ENCODE data around the gene LOX.
A peak's percentile ranks its signal among the peaks of the same experiment; 100 is the strongest.
"Not testable (repeated sequence)": the region's sequence is repeated elsewhere in the genome, so short reads cannot be mapped to it uniquely, and the experiment has no call there.

The LOX gene

DNA sequence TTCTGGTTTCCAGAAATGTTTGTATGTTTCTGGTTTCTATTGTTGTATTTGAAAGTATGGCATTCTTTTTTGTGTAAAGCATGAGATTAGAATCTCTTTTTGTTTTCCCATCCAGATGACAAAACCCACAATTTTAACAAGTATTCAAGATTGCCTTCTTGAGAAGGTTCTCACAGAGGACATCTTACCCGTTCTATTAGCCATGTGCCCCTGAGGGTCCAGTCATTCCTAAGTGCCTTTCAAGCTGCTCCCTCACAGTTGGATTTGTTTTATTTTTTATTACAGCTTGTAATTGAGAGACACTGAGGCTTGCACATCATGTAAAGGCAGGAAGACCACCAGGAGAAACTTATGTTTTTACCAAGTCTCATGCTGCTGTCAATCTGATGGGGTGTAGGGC, 19.3 kb upstream of the LOX start:
- DNase-seq = no peak

- DNase-seq = no peak
Observed at GRCh38 chr5:122095158-122095557, 17.1 kb upstream of the LOX start.

- not testable (repeated sequence) for DNase-seq
Observed at GRCh38 chr5:122094251-122094650, 16.2 kb upstream of the LOX start.

GRCh38 chr5:122093415-122094180, 15.5 kb upstream of the LOX start:
- peak; percentile 44 for DNase-seq

- DNase-seq = peak; percentile 29
Observed at GRCh38 chr5:122091936-122092600, 14.0 kb upstream of the LOX start.

DNA sequence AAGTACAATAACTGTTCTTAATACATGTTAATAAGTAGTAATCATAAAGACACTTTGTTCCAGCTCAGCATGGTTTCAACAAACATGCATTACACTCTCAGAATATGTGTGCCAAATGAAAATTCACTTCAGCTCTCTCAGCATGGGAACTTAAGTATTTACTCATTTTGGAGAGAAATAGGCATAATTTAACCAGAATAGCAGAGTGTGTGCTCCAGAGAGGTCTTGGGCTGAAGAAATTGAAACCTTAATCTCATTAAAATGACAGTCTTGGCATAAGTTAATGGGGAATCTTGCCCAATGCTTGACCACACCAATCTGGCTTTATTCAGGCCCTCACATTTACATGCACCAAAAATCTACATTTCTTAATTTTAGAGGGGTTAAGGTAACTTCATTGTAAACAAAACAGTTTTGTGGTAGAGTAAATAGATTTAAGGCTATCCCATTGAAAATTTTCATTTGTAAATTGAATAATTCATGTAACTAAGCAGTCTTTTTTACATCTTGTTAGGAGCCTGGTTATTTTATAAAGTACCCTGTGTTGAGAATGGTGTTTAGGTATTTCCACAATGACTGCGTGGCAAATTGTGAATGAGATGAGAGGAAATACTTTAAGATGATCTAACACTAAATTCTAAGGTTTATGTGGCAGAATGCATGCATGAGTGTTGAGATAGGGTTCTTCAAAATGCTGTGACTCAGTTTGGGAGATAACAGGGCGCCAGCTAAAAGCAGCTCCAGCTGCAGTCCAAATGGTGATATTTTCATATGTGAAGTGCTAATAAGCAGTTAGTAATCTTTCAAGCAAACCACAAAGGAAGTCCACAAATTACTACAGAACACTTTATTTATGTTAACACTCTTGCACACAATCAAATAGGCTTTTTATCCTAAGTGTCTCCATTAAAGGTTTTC, 11.3 kb upstream of the LOX start:
- DNase-seq = no peak

DNA sequence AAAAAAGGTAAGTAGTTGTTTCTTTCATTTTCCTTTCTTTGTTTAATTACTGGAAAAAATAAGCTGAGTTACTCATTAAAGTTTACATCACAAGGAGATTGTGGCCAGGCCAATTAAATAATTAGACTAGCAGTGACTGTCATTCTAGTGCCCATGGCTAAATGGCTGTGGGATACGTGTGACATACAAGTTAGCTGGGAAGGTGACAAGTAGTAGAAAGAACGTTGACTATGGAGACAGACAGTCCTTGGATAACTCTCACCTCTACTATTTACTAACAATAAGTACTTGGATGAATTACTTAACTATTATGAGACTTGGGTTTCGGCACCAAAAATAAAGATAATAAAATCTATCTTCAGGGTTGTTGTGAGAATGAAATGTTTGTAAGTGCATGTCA, 7.0 kb upstream of the LOX start:
- no peak for DNase-seq

GRCh38 chr5:122083535-122083934, 5.5 kb upstream of the LOX start:
- DNase-seq = no peak

DNA sequence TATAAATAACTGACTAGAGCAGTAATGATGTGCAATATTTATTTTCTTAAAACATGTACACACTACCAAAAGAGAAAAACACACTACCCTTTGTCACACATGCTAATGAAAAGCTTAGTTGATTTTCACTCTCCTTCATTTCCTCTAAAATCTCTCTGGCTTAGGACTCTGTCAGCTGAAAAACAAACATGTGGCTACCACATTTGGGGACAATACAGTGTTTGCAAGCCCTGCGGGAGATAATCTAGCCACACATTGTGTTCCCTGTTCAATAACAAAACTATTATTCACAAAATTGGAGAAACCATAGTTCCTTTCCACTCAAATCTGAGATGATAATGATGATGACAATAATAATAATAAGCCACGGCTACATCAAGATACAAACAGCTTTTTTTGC, 3.5 kb upstream of the LOX start:
- peak; percentile 25 for DNase-seq

- DNase-seq = peak; percentile 86
Observed at GRCh38 chr5:122077366-122078115, 518 bp downstream of the LOX start.

DNA sequence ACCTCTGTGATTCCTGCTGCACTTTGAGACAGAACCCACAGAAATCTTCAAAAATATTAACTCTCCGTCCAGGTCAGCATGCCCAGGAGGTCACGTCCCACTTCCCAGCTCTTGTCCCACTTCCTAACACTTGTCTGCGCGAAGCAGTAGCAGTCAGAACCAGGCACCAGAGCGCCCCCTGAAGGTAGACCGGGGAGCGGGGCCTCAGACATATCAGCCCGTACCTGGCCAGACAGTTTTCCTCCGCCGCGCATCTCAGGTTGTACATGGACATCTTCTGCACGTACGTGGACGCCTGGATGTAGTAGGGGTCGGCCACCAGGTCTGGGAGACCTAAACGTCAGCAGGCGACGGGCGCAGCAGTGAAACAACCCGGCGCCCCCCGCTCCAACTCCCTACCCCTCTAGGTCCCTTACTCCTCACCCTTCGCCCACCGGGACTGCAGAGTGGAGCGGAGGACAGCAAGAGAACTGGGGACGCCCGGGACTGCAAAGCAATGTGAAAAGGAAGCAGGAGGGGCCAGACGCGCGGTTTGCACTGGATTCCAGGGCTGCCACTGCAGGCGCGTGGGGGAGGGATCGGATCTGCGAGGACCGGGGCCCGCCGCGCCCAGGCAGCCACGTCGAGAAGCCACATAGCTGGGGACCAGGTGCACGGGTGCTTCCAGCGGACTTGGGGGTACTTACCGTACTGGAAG, 1.2 kb downstream of the LOX start:
- DNase-seq = peak; percentile 93

- DNase-seq = no peak
Observed at GRCh38 chr5:122076050-122076461, 2.0 kb downstream of the LOX start.

DNA sequence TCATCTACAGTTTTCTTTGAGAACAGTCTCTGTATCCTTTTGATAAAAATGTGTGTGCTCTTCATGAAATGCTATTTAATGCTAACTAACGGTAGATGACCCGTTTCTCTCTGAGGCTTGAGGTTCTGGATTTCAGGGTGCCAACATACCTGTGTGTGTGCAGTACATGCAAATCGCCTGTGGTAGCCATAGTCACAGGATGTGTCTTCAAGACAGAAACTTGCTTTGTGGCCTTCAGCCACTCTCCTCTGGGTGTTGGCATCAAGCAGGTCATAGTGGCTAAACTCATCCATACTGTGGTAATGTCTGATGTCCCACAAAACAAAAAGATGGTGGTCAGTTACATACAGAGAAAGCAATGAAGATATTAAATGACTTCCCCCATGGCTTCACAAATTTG, 4.2 kb downstream of the LOX start:
- no peak for DNase-seq

DNA sequence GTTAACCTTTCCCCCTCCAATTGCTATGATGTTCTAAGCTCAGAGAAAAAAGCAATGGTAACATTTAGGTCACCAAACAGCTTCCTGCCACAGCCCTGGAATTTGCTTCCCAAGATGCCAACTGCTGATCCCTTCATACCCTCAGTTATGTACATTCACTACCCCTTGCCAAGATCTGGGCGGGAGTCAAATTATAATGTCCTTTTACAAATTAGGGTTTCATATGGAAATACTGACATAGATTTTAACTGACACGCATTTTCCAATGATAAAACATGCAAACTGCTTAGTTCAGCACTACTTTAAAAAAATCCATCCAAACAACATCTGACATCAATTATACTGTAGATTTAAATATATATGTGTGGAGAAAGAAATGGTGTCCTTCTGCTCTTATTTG, 5.0 kb downstream of the LOX start:
- DNase-seq = peak; percentile 35

- DNase-seq = no peak
Observed at GRCh38 chr5:122067390-122067789, 10.7 kb downstream of the LOX start.

DNA sequence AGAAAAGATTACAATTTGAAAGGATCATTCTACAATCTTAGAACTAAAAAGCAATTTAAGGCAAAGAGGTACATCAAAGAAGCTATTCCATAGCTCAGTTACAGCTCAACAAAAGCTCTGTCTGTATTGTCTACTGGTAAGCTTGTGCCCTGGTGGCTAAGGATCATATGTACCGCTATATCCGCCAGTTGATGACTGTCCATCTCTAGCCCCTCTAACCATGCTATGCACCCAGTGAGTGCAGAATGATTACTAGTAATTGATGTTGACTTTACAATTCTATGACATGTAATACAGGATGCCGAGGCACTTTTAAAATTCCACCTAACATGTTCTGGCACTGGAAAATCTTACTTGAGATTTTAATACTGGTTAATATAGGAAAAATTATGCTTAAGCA, 13.1 kb downstream of the LOX start:
- no peak for DNase-seq

GRCh38 chr5:122063836-122064235, 14.2 kb downstream of the LOX start:
- no peak for DNase-seq

GRCh38 chr5:122062205-122062604, 15.9 kb downstream of the LOX start:
- DNase-seq = no peak

- DNase-seq = no peak
Observed at GRCh38 chr5:122056913-122057312, 21.1 kb downstream of the LOX start.

GRCh38 chr5:122054266-122054665, 23.8 kb downstream of the LOX start:
- DNase-seq = no peak

DNA sequence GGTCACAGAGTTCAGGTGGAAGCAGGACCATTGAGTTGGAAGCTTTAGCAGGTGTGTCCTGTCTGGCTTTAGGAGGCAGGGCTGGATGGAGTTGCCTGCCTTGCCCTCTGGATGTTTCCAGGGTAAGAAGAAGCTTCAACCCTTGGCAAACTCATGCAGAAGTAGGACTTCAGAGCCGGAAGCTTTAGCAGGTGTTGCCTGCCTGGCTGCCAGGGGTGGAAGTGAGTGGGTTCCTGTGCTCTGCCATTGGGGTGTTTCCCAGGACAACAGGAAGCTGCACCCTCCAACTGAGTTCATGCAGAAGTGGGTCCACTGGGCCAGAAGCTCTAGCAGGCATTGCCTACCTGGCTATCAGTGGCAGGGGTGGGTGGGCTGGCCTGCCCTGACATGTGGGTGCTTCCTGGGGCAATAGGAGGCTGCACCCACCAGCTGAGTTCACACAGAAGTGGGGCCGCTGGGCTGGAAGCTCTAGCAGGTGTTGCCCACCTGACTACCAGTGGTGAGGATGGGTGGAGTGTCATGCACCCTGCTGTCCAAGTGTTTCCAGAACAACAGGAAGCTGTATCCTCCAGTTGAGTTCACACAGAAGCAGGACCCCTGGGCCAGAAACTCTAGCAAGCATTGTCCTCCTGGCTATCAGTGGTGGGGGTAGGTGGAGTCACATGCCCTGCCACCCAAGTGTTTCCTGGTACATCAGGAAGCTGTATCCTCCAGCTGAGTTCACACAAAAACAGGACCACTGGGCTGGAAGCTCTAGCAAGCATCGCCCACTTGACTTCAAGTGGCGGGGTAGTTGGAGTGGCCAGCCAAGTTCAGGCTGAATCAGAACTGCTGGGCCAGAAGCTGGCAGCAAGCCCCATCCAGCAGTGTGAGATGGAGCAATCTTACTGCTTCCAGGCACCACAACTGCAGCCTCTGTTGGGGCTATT, 24.6 kb downstream of the LOX start:
- DNase-seq = no peak

Measured in eye (tissue), 1 donor.